Measurements from ENCODE around the gene ZNF532.

DNA sequence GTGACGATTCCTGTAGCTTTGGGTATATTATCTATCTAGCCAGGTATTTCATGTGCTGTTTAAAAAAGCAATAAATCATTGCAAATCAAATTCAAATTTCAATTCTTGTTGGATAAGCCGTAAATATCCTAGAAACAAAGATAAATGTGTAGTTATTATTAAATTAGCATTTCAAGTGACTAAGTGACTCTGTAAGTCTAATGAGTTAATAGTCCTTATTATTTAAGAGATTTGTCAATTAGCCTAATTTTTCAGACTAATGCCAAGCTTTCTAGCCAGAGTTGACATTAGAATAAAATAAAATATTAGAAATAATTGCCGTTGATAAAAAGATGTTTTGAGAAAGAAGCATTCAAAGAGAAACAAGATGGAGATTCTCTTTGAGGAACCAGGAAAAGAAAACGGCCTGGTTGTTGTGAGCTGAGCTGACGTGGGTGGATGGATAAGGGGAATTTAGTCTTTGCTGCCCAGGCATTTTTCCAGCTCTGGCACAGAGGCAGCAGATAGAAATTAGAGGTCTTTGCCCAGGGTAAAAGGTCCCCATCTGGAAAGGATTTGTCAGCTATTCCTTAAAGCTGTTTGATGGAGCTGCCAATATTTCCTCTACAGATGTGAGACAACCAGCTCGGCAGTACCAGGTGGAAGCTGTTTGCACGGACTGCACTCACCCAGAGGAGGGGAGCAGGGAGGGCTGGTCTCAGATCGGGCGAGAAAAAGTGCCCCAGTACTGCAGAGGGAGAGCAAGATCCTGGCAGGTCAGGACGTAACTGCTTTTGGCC, 157.7 kb downstream of the ZNF532 start:
- TF ChIP-seq, protein P1, sequence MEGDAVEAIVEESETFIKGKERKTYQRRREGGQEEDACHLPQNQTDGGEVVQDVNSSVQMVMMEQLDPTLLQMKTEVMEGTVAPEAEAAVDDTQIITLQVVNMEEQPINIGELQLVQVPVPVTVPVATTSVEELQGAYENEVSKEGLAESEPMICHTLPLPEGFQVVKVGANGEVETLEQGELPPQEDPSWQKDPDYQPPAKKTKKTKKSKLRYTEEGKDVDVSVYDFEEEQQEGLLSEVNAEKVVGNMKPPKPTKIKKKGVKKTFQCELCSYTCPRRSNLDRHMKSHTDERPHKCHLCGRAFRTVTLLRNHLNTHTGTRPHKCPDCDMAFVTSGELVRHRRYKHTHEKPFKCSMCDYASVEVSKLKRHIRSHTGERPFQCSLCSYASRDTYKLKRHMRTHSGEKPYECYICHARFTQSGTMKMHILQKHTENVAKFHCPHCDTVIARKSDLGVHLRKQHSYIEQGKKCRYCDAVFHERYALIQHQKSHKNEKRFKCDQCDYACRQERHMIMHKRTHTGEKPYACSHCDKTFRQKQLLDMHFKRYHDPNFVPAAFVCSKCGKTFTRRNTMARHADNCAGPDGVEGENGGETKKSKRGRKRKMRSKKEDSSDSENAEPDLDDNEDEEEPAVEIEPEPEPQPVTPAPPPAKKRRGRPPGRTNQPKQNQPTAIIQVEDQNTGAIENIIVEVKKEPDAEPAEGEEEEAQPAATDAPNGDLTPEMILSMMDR (IDR thresholded peaks at IDR 0.05 in 4 of 5, conservative IDR thresholded peaks at IDR 0.05 in 1 of 5): no peak
- TF ChIP-seq POLR2A (IDR thresholded peaks at IDR 0.05): no peak

Measured in gastrocnemius medialis (tissue), 4 donors.